H1 (cell line): ENCODE measurements around the gene ITGAV. TPM values are rescaled to one million over a fixed set of nuclear protein-coding genes. Genes with fewer than 3 reads are reported as not detected.

Experiments used
- ATF3 ChIP-seq: IDR thresholded peaks from 2 replicates; pipeline ENCODE4 v1.6.1; 2011; ENCODE audit warnings: low read depth, mild to moderate bottlenecking, low read length; ENCODE audit not compliant: insufficient read depth
- BRCA1 ChIP-seq: IDR thresholded peaks from 2 replicates; pipeline ENCODE4 v1.6.1; 2012; ENCODE audit warnings: low read depth, low read length, improper control_type of control experiment
- CBX8 ChIP-seq: fragments of 300-800, 300-1000 bp; sonication (generic); IDR thresholded peaks from 2 replicates; pipeline ENCODE4 v1.7.1; 2016; ENCODE audit warnings: low read depth, low read length, borderline replicate concordance
- CTBP2 ChIP-seq: IDR thresholded peaks from 2 replicates; pipeline ENCODE4 v1.7.0; 2011; ENCODE audit warnings: borderline replicate concordance, mild to moderate bottlenecking, moderate library complexity, mixed read lengths, low read length; ENCODE audit not compliant: insufficient read depth, insufficient read length
- EZH2 ChIP-seq: fragments of 200-600 bp; sonication (generic); IDR thresholded peaks from 2 replicates; pipeline ENCODE4 v1.7.1; 2012; ENCODE audit warnings: low read depth, mild to moderate bottlenecking, moderate library complexity, low read length, inconsistent platforms; ENCODE audit not compliant: severe bottlenecking
- FOSL1 ChIP-seq: IDR thresholded peaks from 2 replicates; pipeline ENCODE4 v1.6.1; 2011; ENCODE audit warnings: mild to moderate bottlenecking, low read depth, low read length, moderate library complexity; ENCODE audit not compliant: insufficient read depth
- GABPA ChIP-seq: IDR thresholded peaks from 2 replicates; pipeline ENCODE4 v1.6.1; 2011; ENCODE audit warnings: mild to moderate bottlenecking, low read length, moderate library complexity, borderline replicate concordance; ENCODE audit not compliant: insufficient read depth
- GTF2F1 ChIP-seq: IDR thresholded peaks from 2 replicates; pipeline ENCODE4 v1.6.1; 2012; ENCODE audit warnings: low read depth, low read length, improper control_type of control experiment, borderline replicate concordance
- HDAC6 ChIP-seq: IDR thresholded peaks from one replicate; pipeline ENCODE4 v1.7.1; 2012; ENCODE audit warnings: low read depth, mild to moderate bottlenecking, inconsistent platforms, low read length, moderate library complexity
- KDM1A ChIP-seq: fragments of 200-600, 300-600 bp; sonication (generic); IDR thresholded peaks from 2 replicates; pipeline ENCODE4 v1.7.1; 2016; ENCODE audit warnings: mild to moderate bottlenecking, low read length, borderline replicate concordance
- NANOG ChIP-seq: IDR thresholded peaks from 2 replicates; pipeline ENCODE4 v1.6.1; 2011; ENCODE audit warnings: low read length, low read depth, mild to moderate bottlenecking, inconsistent platforms; ENCODE audit not compliant: insufficient read depth, poor library complexity, severe bottlenecking
- POLR2A ChIP-seq, 2 experiments: IDR thresholded peaks; 1 replicate in 1 of 2; 2 replicates in 1 of 2; pipeline ENCODE4 v1.6.1; 2011; ENCODE audit warnings: low read depth in 2 of 2, low read length in 2 of 2, mild to moderate bottlenecking in 2 of 2; ENCODE audit errors: control extremely low read depth in 1 of 2
- POU5F1 ChIP-seq: IDR thresholded peaks from 2 replicates; pipeline ENCODE4 v1.6.1; 2011; ENCODE audit warnings: low read depth, mild to moderate bottlenecking, low read length, moderate library complexity
- RAD21 ChIP-seq, 2 experiments: IDR thresholded peaks in 1 of 2; conservative IDR thresholded peaks in 1 of 2; 2 replicates each; pipeline ENCODE4 v1.6.1; 2011; ENCODE audit warnings: low read depth in 2 of 2, low read length in 2 of 2, improper control_type of control experiment in 1 of 2, inconsistent platforms in 1 of 2, mild to moderate bottlenecking in 1 of 2, moderate library complexity in 1 of 2
- RFX5 ChIP-seq: IDR thresholded peaks from 2 replicates; pipeline ENCODE4 v1.6.1; 2011; ENCODE audit warnings: low read depth, low read length, improper control_type of control experiment, borderline replicate concordance
- SIN3A ChIP-seq, 2 experiments: IDR thresholded peaks in 1 of 2; conservative IDR thresholded peaks in 1 of 2; 2 replicates each; pipeline ENCODE4 v1.6.1; 2011 to 2012; ENCODE audit warnings: low read length in 2 of 2, improper control_type of control experiment in 1 of 2, low read depth in 1 of 2, mild to moderate bottlenecking in 1 of 2
- SIRT6 ChIP-seq: IDR thresholded peaks from one replicate; pipeline ENCODE4 v1.7.1; 2012; ENCODE audit warnings: low read length, inconsistent platforms
- SP1 ChIP-seq: IDR thresholded peaks from 2 replicates; pipeline ENCODE4 v1.6.1; 2011; ENCODE audit warnings: low read depth, low read length
- SUZ12 ChIP-seq: fragments of 200-600 bp; sonication (generic); IDR thresholded peaks from 2 replicates; pipeline ENCODE4 v1.6.1; 2012; ENCODE audit warnings: mild to moderate bottlenecking, inconsistent platforms, low read length, moderate library complexity, mixed read lengths
- TCF12 ChIP-seq: IDR thresholded peaks from 2 replicates; pipeline ENCODE4 v1.6.1; 2011; ENCODE audit warnings: low read depth, mild to moderate bottlenecking, low read length
- USF2 ChIP-seq: IDR thresholded peaks from 2 replicates; pipeline ENCODE4 v1.6.1; 2011; ENCODE audit warnings: low read length, improper control_type of control experiment
- polyA plus RNA-seq, 7 experiments: library from polyadenylated mRNA; depleted of rRNA in 3 of 7; stranded (reverse) in 5 of 7; unstranded in 2 of 7; fragments of >200 nt in 5 of 7; fragments of 200-250 nt in 2 of 7; gene quantifications; 1 replicate in 5 of 7; 2 replicates in 1 of 7; 4 replicates in 1 of 7; pipeline versions ENCODE4 v1.2.1 to v1.2.3, GENCODE V29; 2011 to 2013; ENCODE audit warnings: missing spikeins in 2 of 7, mixed read lengths in 2 of 7
- total RNA-seq: library from RNA; stranded (reverse); fragmentation: NEBNext Ultra II Directional; extraction: Animal tissue kit (Norgen Biotek cat#: 25700); gene quantifications from 2 replicates; pipeline ENCODE4 v1.2.1, GENCODE V29; 2021

The ITGAV gene
- total and polyA plus RNA-seq, 2 of the 8 experiments (the other 6 are each of a cell fraction or from before 2014, with no cell fraction given) = 11.7 to 42.4 TPM

GRCh38 chr2:186589612-186590349 lies at the start of gene ITGAV (continued):
- TF ChIP-seq ATF3 = no peak
- no peak for TF ChIP-seq RAD21 (IDR thresholded peaks at IDR 0.05 in 1 of 2, conservative IDR thresholded peaks at IDR 0.05 in 1 of 2; ENCODE audit: low read depth in 2 of 2, low read length in 2 of 2)
- no peak; the same call in 1 of the 2 replicates for TF ChIP-seq GTF2F1
- no peak for TF ChIP-seq FOSL1
- no peak for TF ChIP-seq SIRT6
- TF ChIP-seq POU5F1 = no peak
- no peak for TF ChIP-seq GABPA
- TF ChIP-seq SP1 = no peak
- no peak for TF ChIP-seq TCF12
- TF ChIP-seq SIN3A (conservative IDR thresholded peaks at IDR 0.05 in 1 of 2, IDR thresholded peaks at IDR 0.05 in 1 of 2; ENCODE audit: low read depth in 1 of 2, low read length in 2 of 2) = peak; percentile 39 to 44; a peak in 2 of 4 replicates
- no peak for TF ChIP-seq USF2
- TF ChIP-seq KDM1A = no peak
- TF ChIP-seq CBX8 = no peak
- TF ChIP-seq BRCA1 = no peak
- no peak for TF ChIP-seq SUZ12
- peak; percentile 88 to 93 for TF ChIP-seq POLR2A (IDR thresholded peaks at IDR 0.05; ENCODE audit: control extremely low read depth in 1 of 2, low read depth in 2 of 2, low read length in 2 of 2)
- no peak for TF ChIP-seq RFX5
- peak; percentile 54 for TF ChIP-seq CTBP2
- TF ChIP-seq HDAC6 = no peak
- TF ChIP-seq NANOG = no peak
- no peak for TF ChIP-seq EZH2
